Right forelimb (tissue), 1 donor: ENCODE data around the gene RGS19.
"Not testable (repeated sequence)": the region's sequence is repeated elsewhere in the genome, so short reads cannot be mapped to it uniquely, and the experiment has no call there.

Experiments
- DNase-seq: peaks from one replicate; pipeline ENCODE4 v3.0.0-alpha.2; 2018

Gene RGS19

GRCh38 chr20:64079273-64080012 lies at the start of gene RGS19:
Gene RGS19 (minus strand): TSS chr20:64079518. CDS start chr20:64076886, 2,632 bp downstream.
- DNase-seq: peak; percentile 86

- DNase-seq: not testable (repeated sequence)
These were observed 44.2 kb upstream of the RGS19 start for GRCh38 chr20:64123517-64123916.

- DNase-seq: not testable (repeated sequence)
These were observed 43.6 kb upstream of the RGS19 start for GRCh38 chr20:64122927-64123326.

GRCh38 chr20:64121586-64121985 lies 42.3 kb upstream of the RGS19 start:
- no peak for DNase-seq

- no peak for DNase-seq
These were observed 40.5 kb upstream of the RGS19 start for GRCh38 chr20:64119681-64120341.

GRCh38 chr20:64119301-64119680 lies 40.0 kb upstream of the RGS19 start:
- DNase-seq: no peak

GRCh38 chr20:64117432-64117777 lies 38.1 kb upstream of the RGS19 start:
- DNase-seq: not testable (repeated sequence)

- DNase-seq: peak; percentile 39
These were observed 37.5 kb upstream of the RGS19 start for GRCh38 chr20:64116541-64117431.

GRCh38 chr20:64116016-64116415 lies 36.7 kb upstream of the RGS19 start:
- DNase-seq: no peak

GRCh38 chr20:64115171-64115911 lies 36.0 kb upstream of the RGS19 start:
- DNase-seq: no peak

GRCh38 chr20:64114356-64114971 lies 35.1 kb upstream of the RGS19 start:
- peak; percentile 34 for DNase-seq

GRCh38 chr20:64113796-64114355 lies 34.6 kb upstream of the RGS19 start:
- DNase-seq: no peak

GRCh38 chr20:64113444-64113775 lies 34.1 kb upstream of the RGS19 start:
- no peak for DNase-seq

GRCh38 chr20:64112691-64113443 lies 33.5 kb upstream of the RGS19 start:
- DNase-seq: peak; percentile 23

GRCh38 chr20:64111841-64112641 lies 32.7 kb upstream of the RGS19 start:
- no peak for DNase-seq

GRCh38 chr20:64110411-64111068 lies 31.2 kb upstream of the RGS19 start:
- DNase-seq: peak; percentile 28

- DNase-seq: no peak
These were observed 30.6 kb upstream of the RGS19 start for GRCh38 chr20:64109831-64110391.

- DNase-seq: no peak
These were observed 29.7 kb upstream of the RGS19 start for GRCh38 chr20:64108731-64109681.
